ENCODE data around the gene MYRF. TPM values are rescaled to one million over a fixed set of nuclear protein-coding genes. Genes with fewer than 3 reads are reported as not detected.

The MYRF gene
- total RNA-seq, 2 experiments from 2014 or later, result 0.19 to 1.1 TPM

GRCh38 chr11:61775106-61775505 is 22.7 kb downstream of the MYRF start:
- Histone ChIP-seq H3K9me2 (ENCODE audit: insufficient read depth, low read length) (no peaks in the 10 kb centered on the region), H3K4me2 (ENCODE audit: low read length) (no peak overlapping the region), H3K27ac (ENCODE audit: low read depth, low read length, poor library complexity, severe bottlenecking) (no peak overlapping the region), H2AFZ (ENCODE audit: low read length) (no peak overlapping the region), H3K79me2 (ENCODE audit: insufficient read depth, low read depth, low read length) (no peaks in the 10 kb centered on the region), H4K20me1 (ENCODE audit: insufficient read depth, low read length) (no peaks in the 10 kb centered on the region), H3K4me1 (ENCODE audit: insufficient read depth, low read length, poor library complexity, severe bottlenecking) (peaks cover 9% of the 10 kb centered on the region), H3K4me3 (ENCODE audit: low read depth, low read length, poor library complexity, severe bottlenecking) (no peak overlapping the region), H3K36me3 (ENCODE audit: insufficient read depth, low read length) (no peaks in the 10 kb centered on the region), H3K9me3 (ENCODE audit: low read length) (no peaks in the 10 kb centered on the region)
- intact Hi-C loops (cut with micrococcal nuclease; ENCODE audit: unreplicated experiment), result no loop called here
- POLR2A ChIA-PET, result interaction anchor here (0.7 kb wide), 1 partner anchor 358 kb away, joined by 4 read pairs; no protein-coding TSS in a partner anchor
- DNase-seq (ENCODE audit: low spot score), result no peak
- no TSS peak for BruUV-seq (replicated peaks)
- TF ChIP-seq CTCF (conservative IDR thresholded peaks at IDR 0.05; ENCODE audit: low read length) (no peak), EZH2phosphoT487 (IDR thresholded peaks at IDR 0.05; ENCODE audit: borderline replicate concordance, low read depth, low read length) (no peak)
- CTCF ChIA-PET (ENCODE audit: unreplicated experiment), result no interaction called here

GRCh38 chr11:61775606-61776554 is 23.4 kb downstream of the MYRF start:
- CTCF ChIA-PET (ENCODE audit: unreplicated experiment), result no interaction called here
- H3K27ac ChIP-seq (ENCODE audit: low read depth, low read length, poor library complexity, severe bottlenecking), result no peak overlapping the region
- TF ChIP-seq EZH2phosphoT487 (IDR thresholded peaks at IDR 0.05; ENCODE audit: borderline replicate concordance, low read depth, low read length) (no peak), CTCF (conservative IDR thresholded peaks at IDR 0.05; ENCODE audit: low read length) (no peak)
- intact Hi-C loops (cut with micrococcal nuclease; ENCODE audit: unreplicated experiment), result loop anchor here (1.0 kb wide), 1 partner anchor 29 kb away; no protein-coding TSS in a partner anchor
- POLR2A ChIA-PET, result interaction anchor here (0.7 kb wide), 1 partner anchor 358 kb away, joined by 4 read pairs; no protein-coding TSS in a partner anchor
- H3K4me2 ChIP-seq (ENCODE audit: low read length), result no peak overlapping the region
- H3K79me2 ChIP-seq (ENCODE audit: insufficient read depth, low read depth, low read length), result no peaks in the 10 kb centered on the region
- BruUV-seq (replicated peaks), result no TSS peak
- H3K36me3 ChIP-seq (ENCODE audit: insufficient read depth, low read length), result no peaks in the 10 kb centered on the region
- H3K4me3 ChIP-seq (ENCODE audit: low read depth, low read length, poor library complexity, severe bottlenecking), result no peak overlapping the region
- DNase-seq (ENCODE audit: low spot score), result no peak
- H3K9me3 ChIP-seq (ENCODE audit: low read length), result no peaks in the 10 kb centered on the region
- H2AFZ ChIP-seq (ENCODE audit: low read length), result no peak overlapping the region
- H4K20me1 ChIP-seq (ENCODE audit: insufficient read depth, low read length), result no peaks in the 10 kb centered on the region
- H3K4me1 ChIP-seq (ENCODE audit: insufficient read depth, low read length, poor library complexity, severe bottlenecking), result peaks cover 9% of the 10 kb centered on the region
- no peaks in the 10 kb centered on the region for H3K9me2 ChIP-seq (ENCODE audit: insufficient read depth, low read length)

Measured in OCI-LY7 (cell line).